Endothelial cell of umbilical vein (primary cell): Measurements from ENCODE around the gene KCTD5. TPM values are rescaled to one million over a fixed set of nuclear protein-coding genes. Genes with fewer than 3 reads are reported as not detected.

Experiments
- BruUV-seq: library from RNA; stranded (reverse); fragments of 400-500 nt; replicated peaks from 2 replicates; lab custom pipeline; 2021; lab: Mats Ljungman, UMichigan
- CTCF ChIA-PET: fragments of 300-600, 350-600 bp; sonication (Branson Sonifier 250); formaldehyde crosslinking; loops from one replicate; lab custom pipeline; 2021; ENCODE audit warnings: antibody characterized with exemption, inconsistent platforms; lab: Charles Lee
- POLR2A ChIA-PET: fragments of 300-600, 350-600 bp; sonication (Branson Sonifier 250); formaldehyde crosslinking; loops from one replicate; lab custom pipeline; 2021; ENCODE audit warnings: antibody characterized with exemption, inconsistent platforms; lab: Charles Lee
- DNase-seq: peaks from one replicate; pipeline ENCODE4 v3.0.0-alpha.2; 2011; ENCODE audit warnings: low read depth, low spot score
- FAIRE-seq: peaks from 2 replicates; lab custom pipeline; 2011; peaks lifted over from hg19 to GRCh38; lab: Jason Lieb, UNC
- H2AFZ ChIP-seq: 2 replicates; pipeline ENCODE4 v1.6.0; 2012; ENCODE audit warnings: low read depth, low read length, control low read depth, inconsistent platforms
- H3K27ac ChIP-seq: 2 replicates; pipeline ENCODE4 v1.5.1; 2011; ENCODE audit warnings: low read depth, mild to moderate bottlenecking, control low read depth, low read length, moderate library complexity; ENCODE audit not compliant: insufficient read depth
- H3K27me3 ChIP-seq, 2 experiments: 2 replicates each; pipeline versions ENCODE4 v1.6.0 to v1.6.1; 2011; ENCODE audit warnings: low read length in 2 of 2, mixed read lengths in 1 of 2; ENCODE audit not compliant: control insufficient read depth in 2 of 2, insufficient read depth in 2 of 2
- H3K36me3 ChIP-seq, 2 experiments: 2 replicates in 1 of 2; 3 replicates in 1 of 2; pipeline ENCODE4 v1.5.1; 2011; ENCODE audit warnings: low read length in 2 of 2, mild to moderate bottlenecking in 1 of 2, moderate library complexity in 1 of 2; ENCODE audit not compliant: control insufficient read depth in 2 of 2, insufficient read depth in 2 of 2; ENCODE audit errors: extremely low read depth in 1 of 2
- H3K4me1 ChIP-seq: 3 replicates; pipeline ENCODE4 v1.5.1; 2011; ENCODE audit warnings: mild to moderate bottlenecking, low read length; ENCODE audit not compliant: control insufficient read depth, insufficient read depth; ENCODE audit errors: extremely low read depth
- H3K4me2 ChIP-seq: 2 replicates; pipeline ENCODE4 v1.6.1; 2011; ENCODE audit warnings: low read length, control low read depth, mixed read lengths; ENCODE audit not compliant: insufficient read depth
- H3K4me3 ChIP-seq, 3 experiments: fragments of 200-600 bp in 1 of 3; sonication (generic), shearing (Covaris generic) in 1 of 3; replicated peaks in 1 of 3; 2 replicates each; pipeline ENCODE4 v1.5.1; 2011 to 2016; ENCODE audit warnings: control low read depth in 3 of 3, low read length in 3 of 3, mild to moderate bottlenecking in 2 of 3, inconsistent platforms in 1 of 3, low read depth in 1 of 3, moderate library complexity in 1 of 3; ENCODE audit not compliant: insufficient read depth in 1 of 3
- H3K79me2 ChIP-seq: 2 replicates; pipeline ENCODE4 v1.6.0; 2012; ENCODE audit warnings: low read length, inconsistent platforms; ENCODE audit not compliant: control insufficient read depth, insufficient read depth
- H3K9ac ChIP-seq: replicated peaks from 2 replicates; pipeline ENCODE3; 2011; ENCODE audit warnings: low read length, control low read depth; ENCODE audit not compliant: insufficient read depth; ENCODE audit errors: extremely low read depth
- H3K9me1 ChIP-seq: replicated peaks from 3 replicates; pipeline ENCODE4 v1.6.0; 2011; ENCODE audit warnings: mild to moderate bottlenecking, low read length; ENCODE audit not compliant: control insufficient read depth, insufficient read depth; ENCODE audit errors: extremely low read depth
- H3K9me3 ChIP-seq: replicated peaks from 2 replicates; pipeline ENCODE4 v1.5.1; 2012; ENCODE audit warnings: low read length, inconsistent platforms; ENCODE audit not compliant: control insufficient read depth, insufficient read depth
- H4K20me1 ChIP-seq: replicated peaks from 2 replicates; pipeline ENCODE3; 2011; ENCODE audit warnings: mild to moderate bottlenecking, low read length; ENCODE audit not compliant: control insufficient read depth, insufficient read depth; ENCODE audit errors: extremely low read depth
- CTCF ChIP-seq, 2 donors: IDR thresholded peaks; 1 replicate in 1 of 2; 2 replicates in 1 of 2; pipeline ENCODE4 v1.5.1; 2011; ENCODE audit warnings: low read length in 2 of 2, mild to moderate bottlenecking in 2 of 2, moderate library complexity in 2 of 2, control low read depth in 1 of 2, inconsistent platforms in 1 of 2, low read depth in 1 of 2; ENCODE audit not compliant: insufficient read depth in 1 of 2; ENCODE audit errors: extremely low read depth in 1 of 2
- EZH2 ChIP-seq: IDR thresholded peaks from 2 replicates; pipeline ENCODE4 v1.6.1; 2012; ENCODE audit warnings: borderline replicate concordance, low read depth, mild to moderate bottlenecking, moderate library complexity, low read length, inconsistent platforms; ENCODE audit not compliant: severe bottlenecking
- FOS ChIP-seq: IDR thresholded peaks from 2 replicates; pipeline ENCODE4 v1.6.1; 2011; ENCODE audit warnings: mild to moderate bottlenecking, low read length, moderate library complexity, borderline replicate concordance; ENCODE audit not compliant: insufficient read depth
- GATA2 ChIP-seq: IDR thresholded peaks from 2 replicates; pipeline ENCODE4 v1.7.0; 2011; ENCODE audit warnings: low read depth, mild to moderate bottlenecking, moderate library complexity, mixed read lengths, low read length; ENCODE audit not compliant: insufficient read length, insufficient read depth
- JUN ChIP-seq: IDR thresholded peaks from 2 replicates; pipeline ENCODE4 v1.6.1; 2011; ENCODE audit warnings: borderline replicate concordance, low read depth; ENCODE audit not compliant: insufficient read length, insufficient read depth
- MAX ChIP-seq: IDR thresholded peaks from 2 replicates; pipeline ENCODE4 v1.6.1; 2011; ENCODE audit not compliant: insufficient read depth, insufficient read length
- POLR2A ChIP-seq: IDR thresholded peaks from 2 replicates; pipeline ENCODE4 v1.6.1; 2012; ENCODE audit warnings: low read depth, mild to moderate bottlenecking, control low read depth, low read length
- dilution Hi-C: fragments of 300-500 bp; cut with MboI; formaldehyde crosslinking; loops from one replicate; pipeline ENCODE4 v1.15.0; 2019; ENCODE audit warnings: low sequenced_read_pairs; ENCODE audit not compliant: extremely low pct_ligation_motif_present
- intact Hi-C: fragments of 100-400 bp; cut with micrococcal nuclease; formaldehyde crosslinking; loops from one replicate; pipeline ENCODE4 v1.10.0; 2022
- polyA plus RNA-seq, 4 experiments: library from polyadenylated mRNA; depleted of rRNA in 3 of 4; stranded (reverse) in 3 of 4; unstranded in 1 of 4; fragments of >200 nt; gene quantifications; 2 replicates each; pipeline versions ENCODE4 v1.2.1 to v1.2.3, GENCODE V29; 2011 to 2012; ENCODE audit warnings: missing spikeins in 1 of 4
- total RNA-seq: library from RNA; stranded (reverse); gene quantifications from 2 replicates; pipeline ENCODE4 v1.2.3, GENCODE V29; 2021

Gene KCTD5
- total and polyA plus RNA-seq, 2 donors (not counting 3 experiments of a cell fraction or from before 2014, with no cell fraction given) = 32.2 to 42.0 TPM

- no peaks in the 10 kb centered on the region for H3K79me2 ChIP-seq
- FAIRE-seq (no peak), DNase-seq (no peak)
- H2AFZ ChIP-seq = no peak overlapping the region
- intact Hi-C loops = no loop called here
- no peaks in the 10 kb centered on the region for H3K9me3 ChIP-seq
- no peak overlapping the region for H3K4me2 ChIP-seq
- H3K9ac ChIP-seq = no peak overlapping the region
- H3K36me3 ChIP-seq = no peaks in the 10 kb centered on the region
- H3K27me3 ChIP-seq = no peaks in the 10 kb centered on the region
- no TSS peak for BruUV-seq
- CTCF ChIA-PET = interaction anchor here (1.0 kb wide), 2 partner anchors 8 to 18 kb away, joined by 3 read pairs; no protein-coding TSS in a partner anchor
- H4K20me1 ChIP-seq = no peaks in the 10 kb centered on the region
- dilution Hi-C loops = no loop called here
- H3K4me1 ChIP-seq = no peaks in the 10 kb centered on the region
- no peak overlapping the region for H3K4me3 ChIP-seq
- TF ChIP-seq POLR2A (no peak), CTCF (IDR thresholded peaks at IDR 0.05; ENCODE audit: extremely low read depth in 1 of 2, insufficient read depth in 1 of 2, low read depth in 1 of 2, low read length in 2 of 2) (no peak), FOS (no peak), EZH2 (no peak), JUN (no peak), MAX (no peak), GATA2 (no peak)
- H3K9me1 ChIP-seq = no peaks in the 10 kb centered on the region
- H3K27ac ChIP-seq = no peak overlapping the region
- POLR2A ChIA-PET = interaction anchor here (0.5 kb wide), 1 partner anchor 548 kb away, joined by 5 read pairs; no protein-coding TSS in a partner anchor
Measured at GRCh38 chr16:2715966-2716885, 33.9 kb downstream of the KCTD5 start.
